ENCODE data around the gene BPIFB2. TPM values are rescaled to one million over a fixed set of nuclear protein-coding genes. Genes with fewer than 3 reads are reported as not detected.

BPIFB2 gene
- polyA plus RNA-seq, 1 donor from 2014 or later, result not detected

DNA sequence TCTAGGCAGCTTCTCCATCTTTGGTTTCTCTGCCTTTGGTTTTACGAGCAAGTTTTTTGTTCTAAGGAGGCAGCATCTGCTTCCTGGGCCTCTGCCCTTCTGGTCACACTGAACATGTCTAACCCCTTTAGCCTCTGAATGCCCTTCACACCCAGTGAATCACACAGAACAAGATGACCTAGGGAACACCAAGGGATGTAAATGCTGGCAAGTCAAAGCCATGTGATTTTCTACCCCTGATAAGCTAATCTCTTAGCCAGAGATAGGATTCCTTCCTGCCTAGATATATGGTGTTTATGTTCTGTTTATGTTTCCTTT, 16.7 kb downstream of the BPIFB2 start:
- no peak overlapping the region for H3K4me3 Mint-ChIP-seq
- H3K27me3 Mint-ChIP-seq, result no peaks in the 10 kb centered on the region
- peaks cover 0 to 5% (median 5%) of the 10 kb centered on the region in 3 donors for H3K4me1 Mint-ChIP-seq
- no peak overlapping the region for H3K27ac Mint-ChIP-seq
- H3K9me3 Mint-ChIP-seq, result no peaks in the 10 kb centered on the region
- H3K36me3 Mint-ChIP-seq, result no peaks in the 10 kb centered on the region

DNA sequence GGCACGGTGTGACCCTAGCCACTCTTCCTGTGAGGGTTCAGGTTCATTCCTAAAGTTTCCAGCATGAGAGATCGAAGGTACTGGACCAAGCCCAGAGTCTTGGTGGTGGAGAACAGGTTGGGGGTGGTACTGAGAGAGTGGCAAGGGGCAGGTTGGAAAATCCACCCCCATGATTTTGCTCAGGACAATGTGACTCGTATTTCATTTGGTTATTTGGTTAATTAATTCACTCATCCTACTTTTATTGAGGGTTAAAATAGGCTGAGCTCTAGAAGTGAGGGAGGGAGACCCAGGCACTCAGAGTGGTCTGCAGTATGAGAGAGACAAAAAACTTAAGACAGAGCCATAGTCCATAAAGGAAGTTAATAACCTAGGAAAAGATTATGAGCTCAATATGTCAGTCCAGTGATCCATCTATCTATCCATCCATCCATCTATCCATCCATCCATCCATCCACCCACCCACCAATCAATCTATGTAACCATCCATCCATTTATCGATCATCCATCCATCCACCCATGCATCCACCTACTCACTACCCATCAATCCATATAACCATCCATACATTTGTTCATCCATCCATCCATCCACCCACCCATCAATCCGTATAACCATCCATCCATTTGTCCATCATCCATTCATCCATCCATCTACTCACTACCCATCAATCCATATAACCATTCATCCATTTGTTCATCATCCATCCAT, 17.3 kb downstream of the BPIFB2 start:
- peaks cover 0 to 5% (median 5%) of the 10 kb centered on the region in 3 donors for H3K4me1 Mint-ChIP-seq
- H3K27me3 Mint-ChIP-seq, result no peaks in the 10 kb centered on the region
- no peak overlapping the region for H3K4me3 Mint-ChIP-seq
- H3K27ac Mint-ChIP-seq, result no peak overlapping the region
- H3K36me3 Mint-ChIP-seq, result no peaks in the 10 kb centered on the region
- H3K9me3 Mint-ChIP-seq, result no peaks in the 10 kb centered on the region

DNA sequence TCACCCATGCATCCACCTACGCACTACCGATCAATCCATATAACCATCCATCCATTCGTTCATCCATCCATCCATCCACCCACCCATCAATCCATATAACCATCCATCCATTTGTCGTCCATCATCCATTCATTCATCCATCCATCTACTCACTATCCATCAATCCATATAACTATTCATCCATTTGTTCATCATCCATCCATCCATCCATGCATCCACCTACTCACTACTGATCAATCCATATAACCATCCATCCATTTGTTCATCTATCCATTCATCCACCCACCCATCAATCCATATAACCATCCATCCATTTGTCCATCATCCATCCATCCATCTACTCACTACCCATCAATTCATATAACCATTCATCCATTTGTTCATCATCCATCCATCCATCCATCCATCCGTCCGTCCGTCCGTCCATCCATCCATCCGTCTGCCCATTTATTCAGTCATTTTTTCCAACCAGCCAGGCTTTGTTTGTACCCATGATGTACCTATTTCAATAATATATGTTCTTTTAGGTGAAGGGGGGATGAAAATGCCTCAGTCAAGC, 17.9 kb downstream of the BPIFB2 start:
- no peaks in the 10 kb centered on the region for H3K36me3 Mint-ChIP-seq
- peaks cover 0 to 5% (median 5%) of the 10 kb centered on the region in 3 donors for H3K4me1 Mint-ChIP-seq
- no peaks in the 10 kb centered on the region for H3K27me3 Mint-ChIP-seq
- H3K27ac Mint-ChIP-seq, result no peak overlapping the region
- H3K4me3 Mint-ChIP-seq, result no peak overlapping the region
- no peaks in the 10 kb centered on the region for H3K9me3 Mint-ChIP-seq

DNA sequence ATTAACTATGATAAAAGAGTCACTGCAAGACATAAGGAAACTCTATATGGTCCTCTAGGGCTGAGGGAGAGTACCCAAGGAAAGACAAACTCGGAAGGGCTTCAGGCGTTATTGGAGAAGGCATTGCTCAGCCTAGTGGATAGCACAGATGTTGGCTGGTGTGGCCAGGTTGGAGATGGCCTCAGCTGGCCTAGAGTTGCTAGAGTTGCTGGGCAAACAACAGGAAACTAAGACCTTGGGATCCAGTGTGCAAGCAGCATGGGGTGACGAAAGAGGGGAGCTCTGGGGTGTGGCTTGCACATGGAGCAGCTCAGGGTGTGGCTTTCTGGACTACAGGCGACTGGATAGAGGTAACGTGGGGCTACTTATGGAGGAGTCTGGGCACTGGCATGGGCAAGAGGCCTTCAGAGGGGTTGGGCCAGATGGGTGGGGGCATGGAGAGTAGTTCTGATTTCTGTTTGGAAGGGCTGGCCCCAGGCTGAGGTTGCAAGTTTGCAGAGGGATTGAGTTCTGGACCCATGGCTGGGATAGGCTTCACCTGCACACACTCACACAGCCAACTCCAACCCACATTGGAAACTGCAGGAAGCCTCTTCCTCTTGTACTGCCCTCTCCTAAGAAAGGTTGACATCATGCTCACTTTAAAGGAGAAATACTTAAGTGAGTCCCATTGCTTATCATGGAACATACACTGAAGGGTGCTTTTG, 18.7 kb downstream of the BPIFB2 start:
- H3K27ac Mint-ChIP-seq, result no peak overlapping the region

DNA sequence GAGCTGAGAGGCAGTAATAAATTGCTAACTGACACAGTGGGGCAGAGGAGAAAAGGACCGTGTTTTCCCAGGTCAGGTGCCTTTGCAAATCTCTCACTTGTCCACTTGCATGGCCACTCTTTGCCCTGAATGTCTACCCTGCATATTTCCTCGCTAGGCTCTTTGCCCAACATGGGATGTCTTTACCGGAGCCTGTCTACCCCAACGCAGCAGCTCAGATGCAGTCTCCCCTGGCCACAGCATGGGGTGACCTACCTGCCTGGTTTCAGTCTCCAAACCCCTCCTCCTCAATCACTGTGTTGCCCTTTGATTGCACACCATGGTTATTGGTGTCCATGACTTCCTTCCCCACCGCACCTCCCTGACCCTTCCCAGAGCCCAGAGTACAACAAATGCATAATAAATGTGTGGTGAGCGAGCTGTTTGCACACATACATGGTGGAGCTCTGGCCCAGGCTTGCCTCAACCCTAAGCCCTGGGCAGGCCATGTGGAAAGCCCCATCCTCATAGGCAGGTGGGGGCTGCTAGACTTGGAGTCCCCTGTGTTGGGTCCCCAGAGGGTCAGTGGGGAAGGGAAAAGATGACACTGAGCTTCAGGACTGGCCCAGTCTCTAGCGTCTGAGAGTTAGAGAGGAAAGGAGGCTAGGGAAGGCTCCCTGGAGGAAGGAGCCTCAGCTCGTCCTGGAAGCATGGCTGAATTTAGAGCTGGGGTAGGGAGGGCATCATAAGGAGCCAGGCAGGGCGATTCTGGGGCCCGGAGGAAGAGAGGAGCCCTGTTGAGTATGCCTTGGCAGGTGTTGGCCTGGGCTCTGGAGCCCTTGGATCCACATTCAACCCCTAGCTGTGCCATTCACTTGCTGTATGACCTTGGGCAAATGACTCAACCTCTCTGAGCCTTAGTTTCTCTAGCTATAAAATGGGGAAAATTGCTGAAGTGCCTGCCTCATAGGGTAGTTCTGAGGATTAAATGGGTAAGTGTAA, 19.6 kb downstream of the BPIFB2 start:
- Mint-ChIP-seq H3K27me3 (no peaks in the 10 kb centered on the region), H3K4me3 (no peak overlapping the region), H3K36me3 (no peaks in the 10 kb centered on the region), H3K4me1 (no peaks in the 10 kb centered on the region), H3K9me3 (no peaks in the 10 kb centered on the region), H3K27ac (no peak overlapping the region)

More for the DNA sequence above, 18.7 kb downstream of the BPIFB2 start:
- no peak overlapping the region for H3K4me3 Mint-ChIP-seq
- H3K36me3 Mint-ChIP-seq, result no peaks in the 10 kb centered on the region
- no peaks in the 10 kb centered on the region for H3K9me3 Mint-ChIP-seq
- H3K27me3 Mint-ChIP-seq, result no peaks in the 10 kb centered on the region
- H3K4me1 Mint-ChIP-seq, result peaks cover 0 to 5% (median 5%) of the 10 kb centered on the region in 3 donors

DNA sequence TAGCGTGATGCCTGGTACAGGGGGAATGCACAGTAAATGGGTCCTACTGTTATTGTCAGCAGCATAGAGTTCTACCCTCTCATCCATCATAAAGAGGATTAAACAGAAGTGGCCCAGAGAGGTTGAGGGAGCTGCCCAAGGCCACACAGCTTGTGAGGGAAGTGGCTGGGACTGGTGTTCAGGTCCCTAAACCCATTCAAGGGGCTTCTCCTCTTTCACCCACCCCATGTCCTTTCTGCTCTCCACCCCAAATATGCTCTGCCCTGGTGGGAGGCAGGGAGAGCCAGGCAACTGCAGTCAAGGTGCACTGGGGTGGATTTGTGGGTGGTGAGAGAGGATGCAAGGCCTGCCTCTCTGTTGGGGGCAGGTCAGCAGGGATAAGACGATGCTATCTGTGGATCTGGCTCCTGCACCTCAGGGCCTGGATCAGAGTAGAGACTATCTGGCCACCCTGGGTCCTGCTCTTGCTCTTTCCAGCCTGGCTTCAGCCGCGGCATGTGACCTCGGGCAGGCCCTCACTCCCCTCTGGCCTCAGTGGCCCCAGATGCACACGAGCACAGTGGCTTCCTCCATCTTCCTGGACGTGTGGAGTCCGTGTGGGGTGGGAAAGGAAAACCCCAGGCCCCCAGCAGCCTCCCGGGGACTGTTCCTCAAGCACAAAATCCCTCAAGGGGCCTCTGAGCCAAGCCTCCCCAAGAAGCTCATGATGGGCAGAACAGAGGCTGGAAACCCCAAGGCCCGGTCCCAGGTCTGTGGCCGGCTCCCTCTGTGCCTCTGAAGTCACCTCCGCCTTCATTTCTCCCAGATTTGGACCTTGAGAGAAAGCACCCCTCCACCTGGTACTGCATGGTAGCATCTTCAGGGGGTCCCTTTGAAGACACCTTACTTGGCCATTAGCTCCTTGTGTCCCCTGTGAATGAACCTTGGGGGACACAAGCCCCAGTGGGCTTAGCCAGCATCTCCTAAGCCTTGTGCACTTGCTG, 20.6 kb downstream of the BPIFB2 start:
- no peaks in the 10 kb centered on the region for H3K4me1 Mint-ChIP-seq
- no peak overlapping the region for H3K4me3 Mint-ChIP-seq
- H3K27ac Mint-ChIP-seq, result no peak overlapping the region
- H3K36me3 Mint-ChIP-seq, result peaks cover 2% of the 10 kb centered on the region
- no peaks in the 10 kb centered on the region for H3K27me3 Mint-ChIP-seq
- H3K9me3 Mint-ChIP-seq, result peaks cover 0 to under 1% (median 0%) of the 10 kb centered on the region in 3 donors

DNA sequence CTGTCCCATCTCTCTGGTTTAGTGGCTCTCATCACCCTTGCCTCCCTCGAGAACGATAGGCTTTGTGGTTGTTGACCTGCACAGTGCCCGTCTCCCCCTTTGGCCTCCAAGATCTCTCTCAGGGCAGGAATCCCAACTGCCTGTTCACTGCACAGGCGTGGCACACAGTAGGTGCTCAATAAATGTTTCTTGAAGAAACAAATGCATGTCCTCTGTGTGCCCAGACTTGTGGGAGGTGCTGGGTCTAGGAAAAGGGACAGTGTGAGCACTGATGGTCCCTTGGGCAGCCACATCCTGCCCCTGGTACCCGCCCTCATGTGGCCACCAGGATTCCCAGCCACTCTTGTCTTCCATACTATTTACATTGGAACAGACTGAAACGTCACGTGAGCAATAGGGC, 21.4 kb downstream of the BPIFB2 start:
- Mint-ChIP-seq H3K9me3 (peaks cover 0 to 8% (median 0%) of the 10 kb centered on the region in 3 donors), H3K36me3 (peaks cover 2% of the 10 kb centered on the region), H3K27me3 (no peaks in the 10 kb centered on the region), H3K27ac (no peak overlapping the region), H3K4me3 (no peak overlapping the region), H3K4me1 (no peaks in the 10 kb centered on the region)

DNA sequence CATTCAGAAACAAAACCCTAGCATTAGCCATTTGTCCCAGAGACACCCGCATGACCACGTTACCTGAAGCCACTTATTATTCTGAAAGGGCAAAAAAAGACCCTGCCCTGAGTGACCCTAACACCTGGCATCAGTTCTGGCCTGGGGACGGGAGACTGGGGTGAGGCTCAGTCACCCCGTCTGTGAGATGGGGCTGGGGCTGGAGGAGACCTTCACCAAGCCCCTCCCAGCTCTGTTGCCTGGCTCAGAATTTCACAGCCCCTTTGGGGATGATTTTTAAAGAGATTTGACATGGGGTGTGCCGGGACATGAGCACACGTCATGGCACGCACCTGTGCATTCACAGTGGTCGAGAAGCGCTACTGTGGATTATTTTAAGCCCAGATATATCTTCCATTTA, 22.6 kb downstream of the BPIFB2 start:
- no peak overlapping the region for H3K4me3 Mint-ChIP-seq
- no peaks in the 10 kb centered on the region for H3K27me3 Mint-ChIP-seq
- peaks cover 2% of the 10 kb centered on the region for H3K36me3 Mint-ChIP-seq
- peaks cover 0 to 8% (median 0%) of the 10 kb centered on the region in 3 donors for H3K9me3 Mint-ChIP-seq
- H3K27ac Mint-ChIP-seq, result no peak overlapping the region
- no peaks in the 10 kb centered on the region for H3K4me1 Mint-ChIP-seq

DNA sequence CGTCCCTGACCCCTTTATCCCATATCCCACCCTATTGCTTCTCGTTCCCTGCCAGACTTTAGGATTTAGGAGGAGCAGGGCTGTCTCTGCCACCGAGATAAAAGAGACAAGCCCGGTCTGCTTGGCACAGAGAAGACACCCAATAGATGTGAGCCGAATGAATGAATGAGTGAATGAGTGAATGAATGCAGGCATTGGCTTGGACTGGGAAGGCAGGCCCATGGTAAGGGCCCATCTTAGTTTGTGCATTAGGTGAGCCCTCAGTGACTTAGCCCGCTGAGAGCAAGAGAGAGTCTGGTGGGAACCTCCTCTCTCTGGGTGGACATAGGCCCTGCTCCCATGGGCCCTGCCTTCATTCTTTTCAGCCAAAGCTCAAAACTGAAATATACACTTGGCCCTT, 23.1 kb downstream of the BPIFB2 start:
- Mint-ChIP-seq H3K36me3 (peaks cover 2% of the 10 kb centered on the region), H3K4me3 (no peak overlapping the region), H3K27ac (no peak overlapping the region), H3K27me3 (no peaks in the 10 kb centered on the region), H3K9me3 (peaks cover 0 to 8% (median 0%) of the 10 kb centered on the region in 3 donors), H3K4me1 (no peaks in the 10 kb centered on the region)

DNA sequence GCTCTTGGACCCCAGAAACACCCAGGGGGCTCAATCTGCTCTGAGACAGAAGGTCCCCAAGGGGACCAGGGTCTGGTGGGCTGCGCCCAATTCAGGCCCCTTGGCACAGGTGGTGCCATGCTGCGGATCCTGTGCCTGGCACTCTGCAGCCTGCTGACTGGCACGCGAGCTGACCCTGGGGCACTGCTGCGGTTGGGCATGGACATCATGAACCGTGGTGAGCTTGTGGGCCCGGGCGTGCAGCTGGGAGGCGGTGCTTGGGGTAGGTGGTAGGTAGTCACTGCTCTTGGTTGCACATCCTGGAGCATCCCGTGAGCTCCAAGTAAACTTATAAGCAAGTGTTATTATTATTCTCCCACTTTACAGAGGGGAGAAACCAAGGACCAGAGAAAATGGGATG, 24.0 kb downstream of the BPIFB2 start, which contains the start of gene BPIFB6:
Gene BPIFB6 (plus strand): TSS at position 118 of the 400 bp plus-strand sequence. CDS start 0 bp downstream, at position 118.
- no peaks in the 10 kb centered on the region for H3K4me1 Mint-ChIP-seq
- H3K4me3 Mint-ChIP-seq, result no peak within 1 kb of the TSS
- no peaks in the 10 kb centered on the region for H3K27me3 Mint-ChIP-seq
- H3K9me3 Mint-ChIP-seq, result peaks cover 0 to 8% (median 0%) of the 10 kb centered on the region in 3 donors
- H3K36me3 Mint-ChIP-seq, result peaks cover 2% of the 10 kb centered on the region
- H3K27ac Mint-ChIP-seq, result no peak within 1 kb of the TSS

DNA sequence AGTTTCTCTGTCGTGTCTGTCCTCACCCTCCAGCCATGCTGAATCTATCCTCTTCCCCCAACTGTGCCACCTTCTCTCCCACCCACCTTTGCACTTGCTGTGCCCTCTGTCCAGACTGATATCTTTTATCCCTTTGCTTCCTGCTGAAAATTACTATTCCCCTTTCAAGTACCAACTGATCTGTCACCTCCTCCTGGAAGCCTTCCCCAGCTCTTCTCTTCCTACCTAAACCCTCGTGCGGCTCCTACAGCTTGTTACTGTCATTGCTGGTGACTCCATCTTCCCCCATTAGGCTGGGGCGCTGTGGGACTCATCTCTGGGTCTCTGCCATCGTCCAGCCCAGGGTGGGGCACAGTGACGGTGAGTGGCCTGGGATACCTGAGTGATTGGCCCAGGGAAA, 25.1 kb downstream of the BPIFB2 start:
- H3K4me3 Mint-ChIP-seq, result no peak overlapping the region
- peaks cover 0 to 8% (median 0%) of the 10 kb centered on the region in 3 donors for H3K9me3 Mint-ChIP-seq
- H3K36me3 Mint-ChIP-seq, result peaks cover 2% of the 10 kb centered on the region
- H3K4me1 Mint-ChIP-seq, result no peaks in the 10 kb centered on the region
- no peaks in the 10 kb centered on the region for H3K27me3 Mint-ChIP-seq
- no peak overlapping the region for H3K27ac Mint-ChIP-seq

DNA sequence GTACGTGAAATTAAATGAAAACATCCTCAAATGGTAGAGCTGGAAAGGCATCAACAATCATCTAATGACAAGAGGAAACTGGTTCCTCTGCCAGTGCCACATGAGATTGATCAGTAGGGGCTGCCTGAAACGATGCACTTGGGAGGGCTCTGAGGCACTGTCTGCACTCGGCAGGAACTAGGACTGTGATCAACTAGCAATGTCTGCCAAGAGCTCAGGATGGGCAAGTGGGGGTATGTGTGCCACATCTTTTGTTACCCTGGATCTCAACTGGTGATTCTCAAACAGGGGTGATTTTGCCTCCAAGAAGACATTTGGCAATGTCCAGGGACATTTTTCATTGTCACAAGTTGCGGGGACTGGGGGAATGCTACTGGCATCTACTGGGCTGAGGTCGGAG, 25.9 kb downstream of the BPIFB2 start:
- Mint-ChIP-seq H3K36me3 (peaks cover 2% of the 10 kb centered on the region), H3K27ac (no peak overlapping the region), H3K9me3 (peaks cover 0 to 8% (median 3%) of the 10 kb centered on the region in 3 donors), H3K4me3 (no peak overlapping the region), H3K27me3 (no peaks in the 10 kb centered on the region), H3K4me1 (no peaks in the 10 kb centered on the region)

DNA sequence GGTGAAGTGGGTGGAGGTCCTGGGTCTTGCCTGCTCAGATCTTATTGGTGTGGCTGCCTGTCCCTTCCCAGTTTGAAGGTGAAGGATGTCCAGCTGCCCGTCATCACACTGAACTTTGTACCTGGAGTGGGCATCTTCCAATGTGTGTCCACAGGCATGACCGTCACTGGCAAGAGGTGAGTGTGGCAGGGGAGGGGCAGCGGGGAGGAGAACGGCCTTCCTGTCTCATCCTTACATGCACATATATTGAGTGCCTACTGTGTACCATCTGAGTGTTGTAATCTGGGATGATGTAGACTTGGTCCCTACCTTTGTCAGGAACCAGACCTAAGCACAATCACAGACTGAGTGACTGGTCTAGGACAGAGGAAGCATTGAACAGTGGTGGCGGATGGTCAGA, 26.6 kb downstream of the BPIFB2 start:
- Mint-ChIP-seq H3K27me3 (no peaks in the 10 kb centered on the region), H3K4me1 (no peaks in the 10 kb centered on the region), H3K27ac (no peak overlapping the region), H3K4me3 (no peak overlapping the region), H3K9me3 (peaks cover 2 to 8% (median 3%) of the 10 kb centered on the region in 3 donors), H3K36me3 (peaks cover 2% of the 10 kb centered on the region)
